ENCODE results near the gene OR4X2. TPM values are rescaled to one million over a fixed set of nuclear protein-coding genes. Genes with fewer than 3 reads are reported as not detected.

The OR4X2 gene
- total and polyA plus RNA-seq, 3 donors from 2014 or later, result not detected

DNA sequence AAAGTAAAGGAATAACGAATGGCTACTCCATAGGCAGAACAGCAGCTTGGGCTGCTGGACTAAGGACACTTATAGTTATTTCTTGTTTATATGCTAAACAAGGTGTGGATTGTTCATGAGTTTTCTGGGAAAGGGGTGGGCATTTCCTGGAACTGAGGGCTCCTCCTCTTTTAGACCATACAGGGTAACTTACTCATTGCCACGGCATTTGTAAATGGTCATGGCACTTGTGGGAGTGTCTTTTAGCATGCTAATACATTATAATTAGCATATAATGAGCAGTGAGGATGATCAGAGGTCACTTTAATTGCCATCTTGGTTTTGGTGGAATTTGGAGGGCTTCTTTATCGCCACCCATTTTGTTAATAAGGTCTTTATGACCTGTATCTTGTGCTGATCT is 25.7 kb downstream of the OR4X2 start:
- no peaks in the 10 kb centered on the region for H3K4me1 ChIP-seq
- no peaks in the 10 kb centered on the region for H3K27me3 ChIP-seq
- WGBS, 2 donors, result 50 to 62% methylated on average over 3 of the region's 3 CpGs
- H3K4me3 ChIP-seq, result no peak overlapping the region
- H3K9me3 ChIP-seq, result no peaks in the 10 kb centered on the region
- no peaks in the 10 kb centered on the region for H3K36me3 ChIP-seq (ENCODE audit: low read depth, missing control alignments)
- no peak overlapping the region for H3K27ac ChIP-seq
- no peak for DNase-seq
- TF ChIP-seq POLR2A (IDR thresholded peaks at IDR 0.05), result no peak
- TF ChIP-seq, protein P1, sequence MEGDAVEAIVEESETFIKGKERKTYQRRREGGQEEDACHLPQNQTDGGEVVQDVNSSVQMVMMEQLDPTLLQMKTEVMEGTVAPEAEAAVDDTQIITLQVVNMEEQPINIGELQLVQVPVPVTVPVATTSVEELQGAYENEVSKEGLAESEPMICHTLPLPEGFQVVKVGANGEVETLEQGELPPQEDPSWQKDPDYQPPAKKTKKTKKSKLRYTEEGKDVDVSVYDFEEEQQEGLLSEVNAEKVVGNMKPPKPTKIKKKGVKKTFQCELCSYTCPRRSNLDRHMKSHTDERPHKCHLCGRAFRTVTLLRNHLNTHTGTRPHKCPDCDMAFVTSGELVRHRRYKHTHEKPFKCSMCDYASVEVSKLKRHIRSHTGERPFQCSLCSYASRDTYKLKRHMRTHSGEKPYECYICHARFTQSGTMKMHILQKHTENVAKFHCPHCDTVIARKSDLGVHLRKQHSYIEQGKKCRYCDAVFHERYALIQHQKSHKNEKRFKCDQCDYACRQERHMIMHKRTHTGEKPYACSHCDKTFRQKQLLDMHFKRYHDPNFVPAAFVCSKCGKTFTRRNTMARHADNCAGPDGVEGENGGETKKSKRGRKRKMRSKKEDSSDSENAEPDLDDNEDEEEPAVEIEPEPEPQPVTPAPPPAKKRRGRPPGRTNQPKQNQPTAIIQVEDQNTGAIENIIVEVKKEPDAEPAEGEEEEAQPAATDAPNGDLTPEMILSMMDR (IDR thresholded peaks at IDR 0.05), result no peak
- intact Hi-C loops (cut with DNase I; ENCODE audit: low total_unique reads), result no loop called here

DNA sequence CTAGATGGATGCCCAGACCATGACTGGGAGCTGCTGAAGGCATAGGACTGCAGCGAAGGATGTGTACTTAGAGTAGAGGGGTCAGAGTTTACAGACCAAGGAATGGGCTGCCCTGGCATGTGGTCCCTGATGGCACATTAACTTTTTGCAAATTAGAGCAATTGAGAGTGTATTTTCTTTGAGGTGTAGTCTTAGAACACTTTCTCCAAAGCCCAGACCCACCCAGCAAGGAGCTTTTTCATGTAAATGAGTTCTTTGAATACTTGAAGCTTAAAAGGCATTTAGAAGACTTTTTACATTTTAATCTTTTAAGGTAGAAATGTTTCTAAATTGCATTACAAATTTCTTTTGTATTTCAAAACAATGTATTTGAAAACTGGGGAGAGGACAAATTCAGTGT is 27.7 kb downstream of the OR4X2 start:
- Histone ChIP-seq H3K27me3 (no peaks in the 10 kb centered on the region), H3K9me3 (no peaks in the 10 kb centered on the region), H3K4me3 (no peak overlapping the region), H3K4me1 (no peaks in the 10 kb centered on the region), H3K27ac (no peak overlapping the region), H3K36me3 (ENCODE audit: low read depth, missing control alignments) (no peaks in the 10 kb centered on the region)
- intact Hi-C loops (cut with DNase I; ENCODE audit: low total_unique reads), result no loop called here
- WGBS, 2 donors, result 20 to 29% methylated on average over 1 of the region's 1 CpG
- no peak for DNase-seq
- no peak for TF ChIP-seq POLR2A (IDR thresholded peaks at IDR 0.05)
- TF ChIP-seq, protein P1 (IDR thresholded peaks at IDR 0.05), result no peak

Other genes with a start within 250 kb of the OR4X2 start
- gene OR4B1, start 28.3 kb upstream of the OR4X2 start, total RNA-seq, result not detected
- gene OR4B1, start 28.3 kb upstream of the OR4X2 start, polyA plus RNA-seq (ENCODE audit: insufficient read depth, low read depth, low replicate concordance), result not detected
- not detected for gene OR4X1, start 18.8 kb downstream of the OR4X2 start, total RNA-seq
- not detected for gene OR4X1, start 18.8 kb downstream of the OR4X2 start, polyA plus RNA-seq (ENCODE audit: insufficient read depth, low read depth, low replicate concordance)
- gene OR4S1, start 61.1 kb downstream of the OR4X2 start, total RNA-seq, result not detected
- not detected for gene OR4S1, start 61.1 kb downstream of the OR4X2 start, polyA plus RNA-seq (ENCODE audit: insufficient read depth, low read depth, low replicate concordance)
- gene OR4C3, start 79.8 kb downstream of the OR4X2 start, total RNA-seq, result not detected
- not detected for gene OR4C3, start 79.8 kb downstream of the OR4X2 start, polyA plus RNA-seq (ENCODE audit: insufficient read depth, low read depth, low replicate concordance)
- not detected for gene OR4C5, start 121.4 kb downstream of the OR4X2 start, total RNA-seq
- not detected for gene OR4C5, start 121.4 kb downstream of the OR4X2 start, polyA plus RNA-seq (ENCODE audit: insufficient read depth, low read depth, low replicate concordance)
- not detected for gene OR4A47, start 243.7 kb downstream of the OR4X2 start, total RNA-seq
- not detected for gene OR4A47, start 243.7 kb downstream of the OR4X2 start, polyA plus RNA-seq (ENCODE audit: insufficient read depth, low read depth, low replicate concordance)

All from testis (tissue), 3 donors.